IPS-18c (cell line): Measurements from ENCODE around the gene MCMBP.
"Not testable (repeated sequence)": the region's sequence is repeated elsewhere in the genome, so short reads cannot be mapped to it uniquely, and the experiment has no call there.

Experiments
- H3K4me3 ChIP-seq: 2 replicates; pipeline ENCODE4 v1.7.0; 2013; ENCODE audit warnings: low read depth, mild to moderate bottlenecking, low read length, moderate library complexity; ENCODE audit not compliant: insufficient read depth
- H3K9me3 ChIP-seq: one replicate; pipeline ENCODE4 v1.6.1; 2013; ENCODE audit warnings: mild to moderate bottlenecking, low read length, moderate library complexity; ENCODE audit not compliant: control insufficient read depth, insufficient read depth

MCMBP gene

DNA sequence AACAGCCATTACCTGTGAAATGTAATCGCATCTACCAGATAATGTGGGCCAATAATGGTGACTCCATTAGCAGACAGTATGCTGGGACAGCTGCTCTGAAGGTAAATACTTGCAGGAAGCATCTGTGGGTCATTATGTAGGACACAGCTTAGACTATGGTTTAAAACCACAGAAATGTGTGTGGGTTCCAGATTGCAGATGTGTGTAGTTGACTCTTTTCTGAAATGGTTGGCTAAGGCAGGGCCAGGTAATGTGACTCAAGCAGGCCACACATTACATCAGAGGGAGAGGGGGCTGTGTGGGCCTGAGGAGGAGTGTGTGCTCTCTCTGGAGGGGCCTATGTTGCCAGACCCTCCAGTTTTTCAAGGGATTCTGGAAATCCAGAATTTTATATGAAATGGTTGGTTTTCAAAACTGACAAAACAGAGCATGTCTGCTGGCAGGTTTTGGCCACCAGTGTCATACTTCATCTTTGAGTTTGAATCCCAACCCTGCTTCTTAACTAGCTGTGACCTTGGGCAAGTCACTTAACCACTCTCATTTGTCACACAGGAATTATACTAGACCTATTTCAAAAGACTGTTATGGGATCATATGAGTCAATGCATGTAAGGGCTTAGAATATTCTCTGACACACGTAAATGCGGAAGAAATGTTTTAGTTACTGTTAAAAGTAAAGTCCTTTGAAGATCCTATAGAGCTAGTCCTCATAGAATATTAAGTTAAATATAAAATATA is 64.5 kb downstream of the MCMBP start:
- Histone ChIP-seq H3K9me3 (no peaks in the 10 kb centered on the region), H3K4me3 (no peak overlapping the region)

DNA sequence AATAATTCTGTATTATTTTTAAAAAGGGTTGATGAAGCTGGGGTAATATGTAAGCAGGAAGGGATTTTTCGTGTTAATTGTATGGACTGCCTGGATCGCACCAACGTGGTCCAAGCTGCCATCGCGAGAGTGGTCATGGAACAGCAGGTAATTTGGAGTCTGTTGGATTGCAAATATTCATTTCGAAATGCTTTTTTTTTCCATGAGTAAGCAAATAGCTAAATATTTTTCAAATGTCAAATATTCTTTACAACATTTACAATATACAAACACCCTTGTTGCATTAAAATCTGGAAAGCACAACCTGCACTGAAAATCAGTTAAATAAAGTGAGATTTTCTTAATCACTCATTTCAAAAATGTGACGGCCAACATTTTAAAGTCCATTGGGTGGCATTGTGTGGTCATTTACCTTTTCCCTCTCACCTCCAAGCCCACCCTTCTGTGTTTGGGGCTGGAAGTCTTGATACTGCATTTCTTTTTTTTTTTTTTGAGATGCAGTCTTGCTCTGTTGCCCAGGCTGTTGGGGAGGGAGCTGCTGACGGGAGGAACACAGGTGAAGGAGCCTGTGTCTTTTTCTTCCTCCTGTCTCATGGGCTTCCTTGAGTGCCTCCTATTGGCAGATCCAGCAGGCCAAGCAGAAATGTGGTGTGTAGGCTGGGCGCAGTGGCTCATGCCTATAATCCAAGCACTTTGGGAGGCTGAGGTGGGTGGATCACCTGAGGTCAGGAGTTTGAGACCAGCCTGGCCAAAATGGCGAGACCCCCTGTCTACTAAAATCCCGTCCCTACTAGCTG is 66.1 kb downstream of the MCMBP start:
- Histone ChIP-seq H3K9me3 (no peaks in the 10 kb centered on the region), H3K4me3 (no peak overlapping the region)

GRCh38 chr10:119805702-119806230 is 66.9 kb downstream of the MCMBP start:
- Histone ChIP-seq H3K9me3 (no peaks in the 10 kb centered on the region), H3K4me3 (no peak overlapping the region)

- no peak overlapping the region for H3K4me3 ChIP-seq
- H3K9me3 ChIP-seq, result no peaks in the 10 kb centered on the region
Observed at GRCh38 chr10:119803264-119803663, 69.4 kb downstream of the MCMBP start.

- no peaks in the 10 kb centered on the region for H3K9me3 ChIP-seq
- H3K4me3 ChIP-seq, result no peak overlapping the region
Observed at GRCh38 chr10:119801998-119802538, 70.6 kb downstream of the MCMBP start.

- no peaks in the 10 kb centered on the region for H3K9me3 ChIP-seq
- no peak overlapping the region for H3K4me3 ChIP-seq
Observed at GRCh38 chr10:119801176-119801575, 71.5 kb downstream of the MCMBP start.

DNA sequence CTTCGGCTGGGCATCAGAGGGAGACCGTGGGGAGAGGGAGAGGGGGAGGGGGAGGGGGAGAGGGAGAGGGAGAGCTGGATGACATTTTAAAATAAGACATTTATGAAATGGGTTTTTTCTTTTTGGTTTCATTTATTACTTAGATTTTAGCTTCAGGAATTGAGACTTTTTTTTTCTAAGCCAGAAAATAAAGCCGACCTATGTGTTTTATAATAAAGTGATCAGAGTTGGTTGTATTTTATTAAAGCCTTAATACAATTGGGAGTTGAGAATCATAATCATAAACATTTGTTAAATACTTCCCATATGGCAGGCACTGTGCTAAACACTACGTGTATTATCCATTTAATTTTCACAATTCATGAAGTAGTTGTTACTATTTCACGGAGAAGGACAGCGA is 76.6 kb downstream of the MCMBP start:
- H3K4me3 ChIP-seq, result no peak overlapping the region
- H3K9me3 ChIP-seq, result no peaks in the 10 kb centered on the region

GRCh38 chr10:119795101-119795500 is 77.5 kb downstream of the MCMBP start:
- H3K9me3 ChIP-seq, H3K4me3 ChIP-seq: not testable (repeated sequence)

- Histone ChIP-seq H3K9me3 (peaks cover 2% of the 10 kb centered on the region), H3K4me3 (no peak overlapping the region)
Observed at GRCh38 chr10:119786117-119786769, 86.4 kb downstream of the MCMBP start.

DNA sequence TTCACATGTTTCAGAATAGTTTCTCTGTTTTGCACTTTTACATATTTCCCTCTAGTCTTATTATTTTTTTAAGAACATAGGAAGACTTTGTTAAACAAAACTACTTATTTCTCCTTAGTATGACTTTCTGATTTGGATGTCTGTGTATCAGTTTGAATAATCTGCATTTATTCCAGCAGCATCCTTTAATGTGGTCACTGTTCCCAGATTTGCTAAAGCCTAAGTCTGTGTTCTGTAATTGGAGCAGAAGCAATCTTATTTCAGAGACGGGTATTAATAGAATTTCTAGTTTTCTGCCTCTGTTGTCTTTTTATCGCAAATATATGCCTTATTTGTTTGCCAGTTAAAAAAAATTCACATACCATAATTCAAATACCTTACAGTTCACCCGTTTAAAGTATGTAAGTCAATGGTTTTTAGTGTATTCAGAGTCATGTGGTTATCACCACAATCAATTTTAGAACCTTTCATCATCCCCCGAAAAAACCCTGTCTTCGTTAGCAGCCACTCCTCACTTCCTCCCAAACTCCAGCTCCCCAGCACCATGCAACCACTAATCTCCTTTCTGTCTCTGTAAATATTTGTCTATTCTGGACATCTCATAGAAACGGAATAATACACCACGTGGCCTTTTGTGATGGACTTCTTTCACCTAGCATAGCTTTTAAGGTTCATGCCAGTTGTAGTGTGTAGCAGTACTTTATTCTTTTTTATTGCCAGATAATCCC is 88.1 kb downstream of the MCMBP start:
- peaks cover 2% of the 10 kb centered on the region for H3K9me3 ChIP-seq
- no peak overlapping the region for H3K4me3 ChIP-seq

DNA sequence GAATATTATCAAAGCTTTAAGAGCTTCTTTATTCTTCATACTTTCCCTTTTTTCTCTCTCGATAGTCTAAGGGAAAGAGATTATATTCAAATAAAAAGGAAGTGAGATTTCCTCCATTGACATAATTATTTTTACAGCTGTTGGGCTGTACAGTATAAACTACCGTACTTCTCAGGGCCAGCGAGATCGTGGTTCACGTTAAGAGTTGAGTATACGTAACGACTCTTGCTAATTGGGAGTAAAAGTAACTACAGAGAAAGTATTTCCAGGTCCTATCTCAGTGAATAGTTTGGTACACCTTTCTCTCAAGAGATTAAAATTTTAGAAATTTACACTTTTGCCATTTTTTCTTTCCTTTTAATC is 89.0 kb downstream of the MCMBP start:
- H3K9me3 ChIP-seq, result peaks cover 2% of the 10 kb centered on the region
- no peak overlapping the region for H3K4me3 ChIP-seq

- Histone ChIP-seq H3K9me3 (peaks cover 2% of the 10 kb centered on the region), H3K4me3 (no peak overlapping the region)
Observed at GRCh38 chr10:119782981-119783664, 89.5 kb downstream of the MCMBP start.

GRCh38 chr10:119781498-119781897 is 91.1 kb downstream of the MCMBP start:
- Histone ChIP-seq H3K9me3 (peaks cover 2% of the 10 kb centered on the region), H3K4me3 (no peak overlapping the region)

DNA sequence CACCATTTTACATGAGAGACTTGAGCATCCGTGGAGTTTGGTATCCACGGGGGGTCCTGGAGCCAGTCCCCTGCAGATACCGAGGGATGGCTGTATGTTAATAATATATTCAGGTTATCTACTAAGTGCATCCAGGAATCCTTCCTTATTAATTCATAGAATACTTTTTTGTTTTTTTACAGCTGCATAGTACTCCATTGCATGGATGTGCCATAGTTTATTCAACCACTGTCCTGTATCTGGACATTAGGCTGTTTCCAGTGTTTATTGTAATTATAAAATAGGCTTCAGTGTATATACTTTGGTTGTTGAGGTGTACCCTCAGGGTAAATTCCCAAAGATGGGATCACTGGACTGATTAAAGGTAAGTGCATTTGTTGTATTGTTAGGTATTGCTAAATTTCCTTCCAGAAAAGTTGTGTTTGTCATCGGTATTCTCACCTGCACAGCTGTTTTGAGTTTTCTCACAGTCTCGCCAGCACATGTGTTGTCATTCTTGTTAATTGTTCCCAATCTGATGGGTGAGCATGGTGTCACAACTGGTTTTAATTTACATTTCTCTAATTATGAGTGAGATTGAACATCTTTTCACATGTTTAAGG is 91.7 kb downstream of the MCMBP start:
- Histone ChIP-seq H3K4me3 (no peak overlapping the region), H3K9me3 (peaks cover 2% of the 10 kb centered on the region)
